Activated T-helper 1 cell treated with anti-CD3 and anti-CD28 coated beads, Interleukin-12 subunit alpha, Interleukin-12 subunit beta, Interleukin-2, Interleukin-4 antibody, amounts not matched to agents 30 ng/mL and 10 ng/mL and 1 ng/mL, durations not matched to agents 14 hours and 24 hours and 36 hours (primary cell): Measurements from ENCODE around the gene FRAS1. TPM values are rescaled to one million over a fixed set of nuclear protein-coding genes. Genes with fewer than 3 reads are reported as not detected.
"Not testable (repeated sequence)": the region's sequence is repeated elsewhere in the genome, so short reads cannot be mapped to it uniquely, and the experiment has no call there.

Experiments
- DNase-seq: peaks from one replicate; pipeline ENCODE4 v3.0.0; 2021; ENCODE audit warnings: low spot score
- H3K27ac Mint-ChIP-seq: one replicate; pipeline ENCODE4 v1.8.0; 2021; ENCODE audit warnings: mild to moderate bottlenecking, mixed read lengths
- H3K27me3 Mint-ChIP-seq: one replicate; pipeline ENCODE4 v1.8.0; 2022; ENCODE audit warnings: mild to moderate bottlenecking, moderate library complexity, mixed read lengths; ENCODE audit not compliant: insufficient read depth
- H3K36me3 Mint-ChIP-seq: one replicate; pipeline ENCODE4 v1.8.0; 2021; ENCODE audit warnings: low read depth, mixed read lengths
- H3K4me1 Mint-ChIP-seq: one replicate; pipeline ENCODE4 v1.8.0; 2021; ENCODE audit warnings: low read depth, mixed read lengths
- H3K4me3 Mint-ChIP-seq: one replicate; pipeline ENCODE4 v1.8.0; 2021; ENCODE audit warnings: mild to moderate bottlenecking, moderate library complexity, mixed read lengths
- H3K9me3 Mint-ChIP-seq: one replicate; pipeline ENCODE4 v1.8.0; 2021; ENCODE audit warnings: mixed read lengths
- intact Hi-C: fragments of 100-400 bp; cut with micrococcal nuclease; formaldehyde crosslinking; loops from one replicate; pipeline ENCODE4 v1.15.1; 2024
- total RNA-seq: library from RNA; stranded (reverse); gene quantifications from 2 replicates; pipeline ENCODE4 v1.2.3, GENCODE V29; 2022

The FRAS1 gene
- total RNA-seq, 1 donor from 2014 or later: not detected

DNA sequence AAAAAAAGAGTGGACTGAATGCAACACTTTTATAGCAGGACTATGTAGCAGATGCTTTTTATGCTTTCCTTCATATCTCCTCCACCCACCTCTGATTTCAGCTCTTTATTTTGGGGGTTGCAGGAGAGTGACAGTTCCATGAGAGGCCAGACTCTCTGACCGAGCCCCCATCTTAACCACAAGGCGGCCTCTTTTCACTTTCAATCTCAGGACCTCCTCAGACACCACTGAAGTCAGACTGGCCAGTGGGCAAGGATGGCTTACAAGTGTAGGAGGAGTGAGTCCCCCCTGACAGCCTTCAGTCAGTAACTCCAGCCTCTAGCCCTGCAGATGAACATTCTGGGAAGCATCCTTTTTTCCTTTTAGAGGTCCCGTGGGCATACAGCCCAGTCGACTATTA, 140.8 kb downstream of the FRAS1 start:
- no peaks in the 10 kb centered on the region for H3K36me3 Mint-ChIP-seq
- H3K4me3 Mint-ChIP-seq: no peak overlapping the region
- intact Hi-C loops: no loop called here
- H3K9me3 Mint-ChIP-seq: peaks cover 3% of the 10 kb centered on the region
- H3K27ac Mint-ChIP-seq: no peak overlapping the region
- no peaks in the 10 kb centered on the region for H3K4me1 Mint-ChIP-seq
- peaks cover under 1% of the 10 kb centered on the region for H3K27me3 Mint-ChIP-seq
- DNase-seq: no peak

DNA sequence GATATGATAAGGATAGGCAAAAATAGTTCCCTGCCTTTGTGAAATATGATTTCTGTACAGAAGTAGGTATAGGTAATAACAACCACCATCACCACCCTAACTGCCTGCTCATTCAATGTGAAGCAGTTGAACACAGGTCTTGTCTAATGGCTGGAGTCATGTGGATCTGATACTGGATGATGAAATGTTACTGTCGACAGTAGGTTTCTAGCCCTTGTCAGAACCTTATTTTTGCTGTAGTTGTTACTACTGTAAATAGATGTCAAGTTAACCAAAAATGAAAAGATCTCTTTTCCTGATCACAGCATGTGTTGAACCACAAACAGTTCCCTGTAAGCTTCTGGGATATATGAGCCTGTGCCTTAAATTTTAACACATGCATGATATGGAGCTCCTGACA, 142.9 kb downstream of the FRAS1 start:
- no peak for DNase-seq
- Mint-ChIP-seq H3K27me3 (peaks cover 2% of the 10 kb centered on the region), H3K36me3 (no peaks in the 10 kb centered on the region), H3K9me3 (peaks cover 3% of the 10 kb centered on the region), H3K4me1 (no peaks in the 10 kb centered on the region), H3K4me3 (no peak overlapping the region), H3K27ac (no peak overlapping the region)
- intact Hi-C loops: no loop called here

DNA sequence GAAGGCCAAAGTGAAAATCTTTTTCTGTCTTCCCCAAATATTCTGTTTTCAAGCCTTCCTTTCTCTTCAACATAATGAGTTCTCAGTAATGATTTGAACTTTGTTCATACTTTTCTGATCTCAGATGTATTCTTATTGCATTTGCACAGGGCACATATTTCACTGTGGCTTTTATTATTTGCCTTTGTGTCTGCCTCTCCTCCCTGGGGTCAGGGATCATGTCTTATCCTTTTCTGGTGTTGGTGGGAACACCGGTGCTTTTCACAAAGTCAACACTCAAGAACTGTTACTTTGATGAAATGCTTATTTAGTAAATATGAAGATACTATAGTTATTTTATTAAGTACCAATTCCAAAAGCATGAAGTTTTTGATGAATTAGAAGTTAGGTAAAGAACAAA, 143.8 kb downstream of the FRAS1 start:
- intact Hi-C loops: no loop called here
- no peaks in the 10 kb centered on the region for H3K4me1 Mint-ChIP-seq
- peaks cover 2% of the 10 kb centered on the region for H3K27me3 Mint-ChIP-seq
- H3K27ac Mint-ChIP-seq: no peak overlapping the region
- no peak overlapping the region for H3K4me3 Mint-ChIP-seq
- no peak for DNase-seq
- H3K36me3 Mint-ChIP-seq: no peaks in the 10 kb centered on the region
- peaks cover 3% of the 10 kb centered on the region for H3K9me3 Mint-ChIP-seq

DNA sequence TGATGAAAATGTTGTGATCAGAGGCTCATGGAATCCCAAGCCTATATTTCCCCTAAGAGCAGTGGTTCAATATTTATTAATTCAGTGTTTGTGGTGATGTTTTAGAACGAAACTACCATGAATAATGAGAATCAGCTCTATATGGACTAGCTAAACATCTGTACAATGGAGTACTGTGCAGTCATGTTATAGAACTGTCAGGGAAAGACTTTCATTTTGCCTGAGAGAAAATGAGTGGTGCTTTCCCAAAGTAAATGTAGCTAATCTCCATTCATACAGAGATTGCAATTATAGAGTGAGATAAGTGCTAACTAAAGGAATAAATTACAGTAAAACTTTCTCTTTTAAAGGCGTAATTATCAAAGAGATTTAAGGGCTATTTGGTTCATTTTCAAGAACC, 147.1 kb downstream of the FRAS1 start:
- intact Hi-C loops: no loop called here
- Mint-ChIP-seq H3K4me1 (no peaks in the 10 kb centered on the region), H3K27me3 (peaks cover 2% of the 10 kb centered on the region), H3K4me3 (no peak overlapping the region), H3K27ac (no peak overlapping the region), H3K9me3 (no peaks in the 10 kb centered on the region), H3K36me3 (no peaks in the 10 kb centered on the region)
- no peak for DNase-seq

DNA sequence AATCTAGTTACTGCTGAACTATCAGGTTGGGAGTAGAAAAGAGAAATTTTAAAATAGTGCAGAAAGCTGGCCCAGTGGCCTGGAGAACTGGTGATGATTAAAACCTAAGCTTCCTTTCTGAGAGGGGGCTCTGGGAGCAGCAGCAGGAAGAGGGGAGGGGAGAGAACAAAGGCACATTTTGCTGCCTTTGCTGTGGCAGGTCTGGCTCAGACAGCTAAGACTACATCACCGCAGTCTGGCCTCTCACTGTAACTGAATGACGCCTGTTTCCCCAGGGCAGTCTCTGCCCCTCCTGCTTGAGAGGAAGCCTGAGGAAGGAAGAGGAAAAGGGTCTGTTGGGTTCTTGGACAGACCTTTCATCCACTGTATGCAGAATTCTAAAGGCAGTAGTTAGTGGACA, 148.5 kb downstream of the FRAS1 start:
- Mint-ChIP-seq H3K4me3 (no peak overlapping the region), H3K4me1 (no peaks in the 10 kb centered on the region), H3K36me3 (no peaks in the 10 kb centered on the region), H3K9me3 (no peaks in the 10 kb centered on the region), H3K27ac (no peak overlapping the region), H3K27me3 (peaks cover 2% of the 10 kb centered on the region)
- intact Hi-C loops: no loop called here
- no peak for DNase-seq

DNA sequence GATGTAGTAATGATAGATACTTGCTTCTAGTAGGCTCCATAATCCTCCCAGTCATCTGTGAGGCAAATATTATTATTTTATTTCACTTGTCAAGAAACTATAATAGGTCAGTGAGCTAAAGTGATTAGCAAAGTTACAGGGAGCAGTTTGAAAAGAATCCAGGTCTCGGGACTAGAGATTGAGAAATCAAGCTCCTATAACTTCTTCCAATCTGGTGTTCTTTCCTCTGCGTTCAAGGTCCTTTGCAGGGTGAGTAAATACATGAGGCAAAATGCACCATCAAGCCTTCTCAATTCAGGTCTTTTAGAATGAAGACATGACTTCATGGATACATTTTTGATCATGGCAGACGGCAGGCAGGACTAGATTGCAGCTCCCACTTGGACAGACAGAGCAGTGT, 150.4 kb downstream of the FRAS1 start:
- intact Hi-C loops: no loop called here
- H3K4me3 Mint-ChIP-seq: no peak overlapping the region
- no peaks in the 10 kb centered on the region for H3K4me1 Mint-ChIP-seq
- H3K36me3 Mint-ChIP-seq: no peaks in the 10 kb centered on the region
- DNase-seq: no peak
- H3K27me3 Mint-ChIP-seq: peaks cover 5% of the 10 kb centered on the region
- H3K27ac Mint-ChIP-seq: no peak overlapping the region
- no peaks in the 10 kb centered on the region for H3K9me3 Mint-ChIP-seq

DNA sequence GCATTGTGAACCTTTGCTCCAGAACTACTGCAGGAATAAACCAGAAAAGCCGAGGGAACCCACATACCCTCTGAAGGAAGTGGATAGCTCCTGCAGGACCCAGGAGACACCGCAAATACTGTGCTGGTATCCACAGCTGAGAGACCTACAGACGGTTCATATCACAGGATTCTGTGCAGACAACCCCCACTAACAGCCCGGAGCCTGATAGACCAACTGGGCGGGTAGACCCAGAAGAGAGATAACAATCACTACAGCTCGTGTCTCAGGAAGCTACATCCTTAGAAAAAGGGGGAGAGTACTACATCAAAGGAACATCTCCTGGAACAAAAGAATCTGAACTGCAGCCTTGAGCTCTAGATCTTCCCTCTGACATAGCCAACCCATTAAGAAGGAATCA, 150.8 kb downstream of the FRAS1 start:
- H3K4me1 Mint-ChIP-seq: no peaks in the 10 kb centered on the region
- no peaks in the 10 kb centered on the region for H3K9me3 Mint-ChIP-seq
- H3K36me3 Mint-ChIP-seq: no peaks in the 10 kb centered on the region
- intact Hi-C loops: no loop called here
- H3K27me3 Mint-ChIP-seq: peaks cover 4% of the 10 kb centered on the region
- no peak overlapping the region for H3K27ac Mint-ChIP-seq
- H3K4me3 Mint-ChIP-seq: no peak overlapping the region
- no peak for DNase-seq

DNA sequence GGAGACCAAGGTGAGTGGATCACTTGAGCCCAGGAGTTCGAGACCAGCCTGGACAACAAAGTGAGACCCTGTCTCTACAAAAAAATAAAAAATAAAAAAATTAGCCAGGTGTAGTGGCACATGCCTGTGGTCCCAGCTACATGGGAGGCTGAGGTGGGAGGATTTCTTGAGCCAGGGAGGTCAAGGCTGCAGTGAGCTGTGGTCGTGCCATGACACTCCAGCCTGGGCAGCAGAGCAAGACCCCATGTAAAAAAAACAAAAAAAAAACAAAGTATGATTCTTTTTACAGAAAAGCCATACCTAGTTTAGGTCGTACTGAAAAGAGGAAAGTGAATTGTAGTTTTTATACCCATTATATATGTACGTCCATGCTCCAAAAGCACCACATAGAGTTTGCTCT, 151.8 kb downstream of the FRAS1 start:
- intact Hi-C loops, H3K27ac Mint-ChIP-seq, H3K4me3 Mint-ChIP-seq, H3K4me1 Mint-ChIP-seq, DNase-seq, H3K36me3 Mint-ChIP-seq, H3K27me3 Mint-ChIP-seq, H3K9me3 Mint-ChIP-seq: not testable (repeated sequence)

DNA sequence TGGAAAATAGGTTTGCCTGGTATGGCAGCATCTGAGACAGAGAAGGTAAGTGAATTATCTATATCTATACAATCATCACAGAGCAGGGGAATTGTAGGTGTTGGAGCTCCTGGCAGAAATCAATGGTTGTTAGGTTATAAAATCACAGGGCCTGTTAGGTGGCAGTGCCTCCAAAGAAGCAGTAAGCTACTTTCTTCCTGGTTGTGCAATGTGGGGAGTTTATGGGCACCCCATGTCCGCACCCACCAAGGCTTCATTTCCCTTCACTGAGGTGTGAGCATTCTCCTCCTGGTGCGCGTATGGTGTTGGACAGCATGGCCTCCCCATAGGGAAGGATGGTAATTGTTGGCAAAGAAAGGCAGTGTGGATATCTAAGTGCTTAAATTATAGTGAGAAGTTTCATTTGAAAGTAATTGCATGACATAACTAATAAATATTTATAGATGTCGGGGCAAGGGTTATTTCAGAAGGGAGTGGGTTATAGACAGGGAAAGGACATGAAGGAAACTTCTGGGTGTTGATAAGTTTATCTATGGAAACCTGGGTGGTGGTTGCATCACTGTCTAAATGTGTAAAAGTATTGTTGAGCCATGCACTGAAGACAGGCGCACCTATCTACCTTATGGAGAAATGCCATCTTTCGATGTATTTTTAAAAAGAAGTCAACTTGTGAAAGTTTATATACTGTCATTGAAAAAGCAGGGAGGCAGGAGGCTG, 153.7 kb downstream of the FRAS1 start:
- H3K27ac Mint-ChIP-seq: no peak overlapping the region
- H3K9me3 Mint-ChIP-seq: no peaks in the 10 kb centered on the region
- peaks cover 2% of the 10 kb centered on the region for H3K27me3 Mint-ChIP-seq
- no peak overlapping the region for H3K4me3 Mint-ChIP-seq
- intact Hi-C loops: no loop called here
- no peaks in the 10 kb centered on the region for H3K36me3 Mint-ChIP-seq
- H3K4me1 Mint-ChIP-seq: no peaks in the 10 kb centered on the region
- DNase-seq: no peak

DNA sequence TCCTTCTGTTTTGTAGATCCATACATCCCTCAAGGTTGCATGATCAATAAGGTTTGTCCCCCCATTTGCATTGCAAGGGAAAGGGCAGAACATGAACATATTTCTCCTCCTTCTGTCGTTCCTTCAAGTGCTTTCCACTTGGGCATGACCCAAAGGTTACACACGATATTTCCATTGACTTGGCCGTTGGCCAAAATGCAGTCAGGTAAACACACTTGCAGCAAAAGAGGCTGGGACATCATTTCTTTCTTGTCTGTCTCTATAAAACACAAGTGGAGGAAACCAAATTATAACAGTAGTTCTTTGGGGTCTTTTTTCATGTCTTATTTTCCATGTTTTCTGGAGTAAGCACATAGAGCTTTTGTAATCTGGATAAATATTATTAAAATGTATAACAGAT, 156.1 kb downstream of the FRAS1 start:
- intact Hi-C loops: no loop called here
- Mint-ChIP-seq H3K4me1 (no peaks in the 10 kb centered on the region), H3K4me3 (no peak overlapping the region), H3K36me3 (no peaks in the 10 kb centered on the region), H3K9me3 (no peaks in the 10 kb centered on the region), H3K27ac (no peak overlapping the region), H3K27me3 (peaks cover 2% of the 10 kb centered on the region)
- DNase-seq: no peak

DNA sequence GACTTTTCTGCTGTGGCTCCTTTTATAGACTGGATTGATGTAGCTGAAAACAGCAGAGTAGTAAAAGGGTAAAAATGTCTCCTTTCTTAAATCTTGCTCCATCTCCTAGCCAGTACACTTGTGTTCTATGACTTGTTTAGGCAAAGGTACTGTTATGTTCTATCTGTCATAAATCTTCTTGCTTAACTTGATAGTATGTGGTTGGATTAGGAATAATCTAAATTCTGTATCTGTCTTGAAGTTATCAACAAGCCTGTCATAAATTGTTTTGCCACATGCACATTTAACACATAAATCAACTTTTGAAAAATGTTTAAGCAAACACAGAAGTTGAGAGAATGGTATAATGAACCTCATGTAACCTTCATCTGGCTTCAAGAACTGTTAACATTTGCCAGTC, 157.0 kb downstream of the FRAS1 start:
- DNase-seq: no peak
- H3K36me3 Mint-ChIP-seq: no peaks in the 10 kb centered on the region
- no peaks in the 10 kb centered on the region for H3K9me3 Mint-ChIP-seq
- H3K4me1 Mint-ChIP-seq: no peaks in the 10 kb centered on the region
- no peak overlapping the region for H3K4me3 Mint-ChIP-seq
- peaks cover 2% of the 10 kb centered on the region for H3K27me3 Mint-ChIP-seq
- H3K27ac Mint-ChIP-seq: no peak overlapping the region
- intact Hi-C loops: no loop called here

DNA sequence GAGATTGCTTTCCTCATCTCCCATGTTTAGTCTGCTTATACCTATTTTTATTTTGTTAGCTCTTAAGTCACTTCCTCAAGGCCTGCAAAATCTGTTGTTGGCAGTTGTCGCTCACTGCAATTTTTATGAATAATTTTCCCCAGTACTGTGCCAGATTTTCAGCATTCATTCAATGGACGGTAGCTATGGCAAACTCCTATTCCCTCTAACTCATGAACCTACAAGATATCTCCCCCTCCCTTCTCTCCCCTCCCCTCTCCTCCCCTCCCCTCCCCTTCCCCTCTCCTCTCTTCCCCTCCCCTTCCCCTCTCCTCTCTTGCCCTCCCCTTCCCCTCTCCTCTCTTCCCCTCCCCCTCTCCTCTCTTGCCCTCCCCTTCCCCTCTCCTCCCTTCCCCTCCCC, 160.4 kb downstream of the FRAS1 start:
- DNase-seq: no peak
- Mint-ChIP-seq H3K4me3 (no peak overlapping the region), H3K9me3 (no peaks in the 10 kb centered on the region), H3K27me3 (no peaks in the 10 kb centered on the region), H3K4me1 (no peaks in the 10 kb centered on the region), H3K36me3 (no peaks in the 10 kb centered on the region), H3K27ac (no peak overlapping the region)
- intact Hi-C loops: no loop called here

DNA sequence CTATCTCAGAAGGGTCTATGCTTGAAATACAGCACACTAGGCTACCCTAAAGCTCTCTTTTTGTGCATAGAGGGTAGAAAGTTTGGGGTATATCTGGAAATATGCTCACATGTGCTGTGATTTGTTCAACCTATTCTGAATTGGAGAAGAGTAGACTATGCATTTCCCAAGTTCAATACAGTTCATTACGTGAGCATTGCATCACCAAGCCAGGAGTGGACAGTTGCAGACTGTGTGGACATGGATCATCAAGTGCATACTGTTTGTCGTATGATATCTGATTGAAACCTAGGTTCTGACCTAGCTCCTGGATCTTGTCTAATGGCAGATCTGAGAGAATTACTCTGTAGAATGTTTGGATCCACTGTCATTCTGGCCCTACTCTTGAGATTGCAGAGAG, 161.1 kb downstream of the FRAS1 start:
- Mint-ChIP-seq H3K27me3 (no peaks in the 10 kb centered on the region), H3K4me1 (no peaks in the 10 kb centered on the region)
- intact Hi-C loops: no loop called here

DNA sequence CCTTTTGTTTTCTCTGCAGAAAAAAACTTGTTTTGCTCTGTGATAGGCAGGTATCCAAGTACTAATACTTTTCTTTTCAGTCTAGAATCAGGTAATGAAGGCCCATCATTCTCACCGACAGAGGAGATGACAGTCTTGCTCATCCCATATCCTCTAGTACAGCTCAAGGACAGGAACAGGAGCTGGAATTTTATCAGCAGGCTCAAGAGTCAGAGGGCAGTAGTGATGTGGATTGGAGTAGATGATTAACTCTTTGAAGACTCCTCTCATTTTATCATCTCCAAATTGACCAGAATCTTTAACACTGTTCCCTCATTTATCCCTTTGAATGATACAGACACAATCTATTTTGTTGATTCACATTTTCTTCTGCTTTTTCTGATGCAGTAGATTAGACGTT, 162.7 kb downstream of the FRAS1 start:
- Mint-ChIP-seq H3K4me3 (no peak overlapping the region), H3K36me3 (no peaks in the 10 kb centered on the region), H3K27me3 (no peaks in the 10 kb centered on the region), H3K4me1 (no peaks in the 10 kb centered on the region), H3K27ac (no peak overlapping the region), H3K9me3 (no peaks in the 10 kb centered on the region)
- no peak for DNase-seq
- intact Hi-C loops: no loop called here

More for the DNA sequence above, 161.1 kb downstream of the FRAS1 start:
- no peaks in the 10 kb centered on the region for H3K36me3 Mint-ChIP-seq
- no peak overlapping the region for H3K4me3 Mint-ChIP-seq
- no peak overlapping the region for H3K27ac Mint-ChIP-seq
- no peaks in the 10 kb centered on the region for H3K9me3 Mint-ChIP-seq
- DNase-seq: no peak
